HEK293T (cell line): ENCODE data around the gene RAB12.

ENCODE experiments used
- ARNT ChIP-seq: fragments of 450-650 bp; IDR thresholded peaks from 2 replicates; pipeline ENCODE4 v1.6.1; 2017; ENCODE audit warnings: mild to moderate bottlenecking
- BHLHE40 ChIP-seq: fragments of 450-650 bp; IDR thresholded peaks from 2 replicates; pipeline ENCODE4 v1.6.1; 2016; ENCODE audit warnings: mild to moderate bottlenecking, moderate library complexity, borderline replicate concordance
- FOXK2 ChIP-seq: fragments of 450-650 bp; IDR thresholded peaks from 2 replicates; pipeline ENCODE4 v1.6.1; 2016; ENCODE audit warnings: mild to moderate bottlenecking
- HDGF ChIP-seq: fragments of 450-650 bp; IDR thresholded peaks from 2 replicates; pipeline ENCODE4 v1.6.1; 2017; ENCODE audit warnings: antibody characterized with exemption, borderline replicate concordance
- L3MBTL2 ChIP-seq: fragments of 450-650 bp; conservative IDR thresholded peaks from 2 replicates; pipeline ENCODE4 v1.6.1; 2016; ENCODE audit warnings: mild to moderate bottlenecking
- SP1 ChIP-seq: fragments of 450-650 bp; IDR thresholded peaks from 2 replicates; pipeline ENCODE4 v1.6.1; 2017
- SUZ12 ChIP-seq: fragments of 450-650 bp; IDR thresholded peaks from 2 replicates; pipeline ENCODE4 v1.6.1; 2016; ENCODE audit warnings: mild to moderate bottlenecking
- ZNF384 ChIP-seq: fragments of 450-650 bp; IDR thresholded peaks from 2 replicates; pipeline ENCODE4 v1.6.1; 2016

DNA sequence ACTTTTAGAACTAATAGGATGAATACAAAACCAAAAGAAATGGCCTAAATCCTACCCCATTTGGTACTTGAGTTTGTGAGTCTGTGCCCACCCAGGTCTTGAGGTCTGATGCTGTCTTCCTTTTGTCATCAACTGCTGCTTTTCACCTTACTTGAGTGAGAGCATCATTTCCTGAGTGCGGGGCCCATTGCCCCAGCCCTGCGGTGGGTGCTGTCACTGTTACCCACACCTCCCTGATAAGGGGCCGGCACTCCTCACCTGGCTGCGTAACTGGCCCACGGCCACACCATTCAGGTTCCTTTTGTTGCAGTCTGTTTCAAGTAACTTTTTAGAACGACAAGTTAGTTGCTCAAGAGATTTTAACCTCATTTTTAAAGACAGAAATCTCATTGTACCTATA, 25.3 kb downstream of the RAB12 start:
- TF ChIP-seq FOXK2 = no peak
- TF ChIP-seq SUZ12 = no peak
- no peak for TF ChIP-seq ZNF384
- TF ChIP-seq L3MBTL2 = no peak
- TF ChIP-seq HDGF = no peak
- no peak for TF ChIP-seq SP1
- no peak for TF ChIP-seq ARNT
- TF ChIP-seq BHLHE40 = no peak
